Caco-2 (cell line): ENCODE data around the gene MAP7D3. TPM values are rescaled to one million over a fixed set of nuclear protein-coding genes. Genes with fewer than 3 reads are reported as not detected.

Source experiments
- BruUV-seq: library from RNA; stranded (reverse); fragments of 400-500 nt; replicated peaks from 2 replicates; lab custom pipeline; 2021; lab: Mats Ljungman, UMichigan
- CTCF ChIA-PET: fragments of 300-600 bp; sonication (Branson Sonifier 250); formaldehyde crosslinking; loops from one replicate; lab custom pipeline; 2022; ENCODE audit warnings: antibody characterized with exemption; lab: Charles Lee
- POLR2A ChIA-PET: fragments of 300-600 bp; sonication (Branson Sonifier 250); formaldehyde crosslinking; loops from one replicate; lab custom pipeline; 2022; ENCODE audit warnings: antibody characterized with exemption; lab: Charles Lee
- DNase-seq, 2 experiments: peaks; one replicate each; pipeline versions ENCODE4 v3.0.0 to v3.0.0-alpha.2; 2020 to 2022
- H3K27me3 ChIP-seq: replicated peaks from 2 replicates; pipeline ENCODE4 v1.6.0; 2011; ENCODE audit warnings: low read length; ENCODE audit not compliant: control insufficient read depth, insufficient read depth
- H3K36me3 ChIP-seq: 2 replicates; pipeline ENCODE4 v1.5.1; 2011; ENCODE audit warnings: low read length; ENCODE audit not compliant: control insufficient read depth, insufficient read depth
- H3K4me1 ChIP-seq: fragments of 250-450 bp; sonication (Bioruptor Pico); 2 replicates; pipeline ENCODE4 v1.5.1; 2020; ENCODE audit warnings: mild to moderate bottlenecking
- H3K4me3 ChIP-seq: 2 replicates; pipeline ENCODE4 v1.5.1; 2011; ENCODE audit warnings: low read depth, mild to moderate bottlenecking, control low read depth, low read length
- H3K9me3 ChIP-seq: fragments of 250-450 bp; sonication (Bioruptor Pico); 2 replicates; pipeline ENCODE4 v1.5.1; 2020; ENCODE audit warnings: mild to moderate bottlenecking, moderate library complexity
- H3K27ac Mint-ChIP-seq: one replicate; pipeline ENCODE4 v1.8.0; 2022; ENCODE audit warnings: mixed read lengths; ENCODE audit not compliant: unreplicated experiment
- H3K27me3 Mint-ChIP-seq: one replicate; pipeline ENCODE4 v1.8.0; 2022; ENCODE audit warnings: mixed read lengths; ENCODE audit not compliant: insufficient read depth, unreplicated experiment
- H3K36me3 Mint-ChIP-seq: one replicate; pipeline ENCODE4 v1.8.0; 2022; ENCODE audit warnings: mild to moderate bottlenecking, mixed read lengths; ENCODE audit not compliant: insufficient read depth, unreplicated experiment
- H3K4me1 Mint-ChIP-seq: one replicate; pipeline ENCODE4 v1.8.0; 2022; ENCODE audit warnings: low read depth, mixed read lengths; ENCODE audit not compliant: unreplicated experiment
- H3K4me3 Mint-ChIP-seq: one replicate; pipeline ENCODE4 v1.8.0; 2022; ENCODE audit warnings: mild to moderate bottlenecking, moderate library complexity, mixed read lengths; ENCODE audit not compliant: unreplicated experiment
- H3K9me3 Mint-ChIP-seq: one replicate; pipeline ENCODE4 v1.8.0; 2022; ENCODE audit warnings: mixed read lengths; ENCODE audit not compliant: unreplicated experiment
- intact Hi-C: fragments of 100-400 bp; cut with micrococcal nuclease; formaldehyde crosslinking; loops from one replicate; pipeline ENCODE4 v1.10.0; 2022; ENCODE audit not compliant: unreplicated experiment
- total RNA-seq: library from RNA; stranded (reverse); gene quantifications from 2 replicates; pipeline ENCODE4 v1.2.3, GENCODE V29; 2022
- TF ChIP-seq, protein P1 (sequence below), 2 experiments: fragments of 200-600 bp in 1 of 2; IDR thresholded peaks; 1 replicate in 1 of 2; 2 replicates in 1 of 2; pipeline versions ENCODE4 v1.5.1 to v1.8.0; 2011 to 2022; ENCODE audit warnings: antibody characterized with exemption in 1 of 2, control low read depth in 1 of 2, inconsistent platforms in 1 of 2, low read depth in 1 of 2, low read length in 1 of 2, mild to moderate bottlenecking in 1 of 2, moderate library complexity in 1 of 2; ENCODE audit not compliant: insufficient read depth in 1 of 2, severe bottlenecking in 1 of 2, unreplicated experiment in 1 of 2

Gene MAP7D3
- total RNA-seq, 1 experiment from 2014 or later: 6.0 TPM

DNA sequence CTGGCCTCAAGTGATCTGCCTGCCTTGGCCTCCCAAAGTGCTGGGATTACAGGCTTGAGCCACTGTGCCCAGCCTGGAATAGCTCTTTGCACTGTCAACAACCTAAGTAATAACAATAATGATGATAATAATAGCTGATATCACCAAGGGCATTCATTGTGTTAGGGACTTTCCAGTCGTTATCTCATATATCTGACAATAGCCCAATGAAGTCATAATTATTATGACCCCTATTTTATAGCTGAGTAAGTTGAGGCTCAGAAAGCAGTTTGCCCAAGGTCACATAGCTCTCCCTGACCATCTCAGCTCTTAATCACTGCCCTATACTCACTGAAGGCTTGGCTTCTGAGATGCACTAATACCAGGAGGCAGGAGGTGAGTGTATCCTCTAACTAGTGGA, 18.7 kb upstream of the MAP7D3 start:
- intact Hi-C loops: loop anchor here (10.0 kb wide), 1 partner anchor 65 kb away; no protein-coding TSS in a partner anchor
- no TSS peak for BruUV-seq

DNA sequence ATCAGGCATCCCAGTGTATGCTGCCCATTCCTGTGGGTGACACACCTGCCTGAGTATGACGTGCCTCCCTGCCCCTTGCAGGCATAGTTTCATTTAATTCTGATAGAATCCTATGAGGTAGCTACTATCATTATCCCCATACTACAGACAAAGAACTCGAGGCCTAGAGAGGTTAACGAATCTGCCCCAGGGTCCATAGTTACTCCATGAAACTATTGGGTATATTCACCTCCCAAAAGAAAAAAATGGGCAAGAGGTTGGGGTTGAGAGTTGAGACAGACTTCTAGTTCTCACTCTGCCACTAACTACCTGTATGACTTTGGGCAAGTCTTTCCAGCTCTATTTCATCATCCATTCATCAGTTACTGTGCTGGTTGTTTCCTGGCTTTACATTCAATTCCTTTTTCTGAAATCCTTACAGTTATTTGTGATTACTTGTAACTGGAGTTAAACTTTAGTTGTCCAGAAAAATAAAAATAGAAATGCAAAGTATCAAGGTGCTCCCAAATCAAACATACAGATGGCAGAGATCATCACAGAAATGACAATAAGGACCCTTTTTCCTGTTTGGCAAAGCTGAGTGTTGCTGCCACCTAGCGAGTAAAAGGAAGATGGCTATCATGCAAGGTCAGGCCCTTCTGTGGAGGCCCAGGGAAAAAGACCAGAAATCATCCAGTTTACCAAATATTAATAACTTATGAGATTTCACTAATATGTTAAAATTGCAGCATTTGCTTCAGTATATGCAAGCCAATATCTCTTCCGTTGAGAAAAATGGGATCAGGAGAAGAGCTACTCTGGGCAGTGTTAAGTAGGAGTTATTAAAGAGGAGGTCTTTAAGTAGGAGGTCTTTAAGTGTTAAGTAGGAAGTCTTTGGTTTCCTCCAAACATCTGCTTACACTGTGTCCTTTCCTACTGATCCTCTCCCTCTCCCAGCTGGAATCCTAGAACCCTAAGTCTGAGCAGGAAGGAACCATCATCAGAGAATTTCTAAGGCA, 17.1 kb upstream of the MAP7D3 start:
- H3K27ac Mint-ChIP-seq: no peak overlapping the region
- Histone ChIP-seq H3K4me1 (no peaks in the 10 kb centered on the region), H3K27me3 (no peaks in the 10 kb centered on the region), H3K9me3 (no peaks in the 10 kb centered on the region), H3K36me3 (no peaks in the 10 kb centered on the region), H3K4me3 (no peak overlapping the region)
- BruUV-seq: no TSS peak
- TF ChIP-seq, protein P1, sequence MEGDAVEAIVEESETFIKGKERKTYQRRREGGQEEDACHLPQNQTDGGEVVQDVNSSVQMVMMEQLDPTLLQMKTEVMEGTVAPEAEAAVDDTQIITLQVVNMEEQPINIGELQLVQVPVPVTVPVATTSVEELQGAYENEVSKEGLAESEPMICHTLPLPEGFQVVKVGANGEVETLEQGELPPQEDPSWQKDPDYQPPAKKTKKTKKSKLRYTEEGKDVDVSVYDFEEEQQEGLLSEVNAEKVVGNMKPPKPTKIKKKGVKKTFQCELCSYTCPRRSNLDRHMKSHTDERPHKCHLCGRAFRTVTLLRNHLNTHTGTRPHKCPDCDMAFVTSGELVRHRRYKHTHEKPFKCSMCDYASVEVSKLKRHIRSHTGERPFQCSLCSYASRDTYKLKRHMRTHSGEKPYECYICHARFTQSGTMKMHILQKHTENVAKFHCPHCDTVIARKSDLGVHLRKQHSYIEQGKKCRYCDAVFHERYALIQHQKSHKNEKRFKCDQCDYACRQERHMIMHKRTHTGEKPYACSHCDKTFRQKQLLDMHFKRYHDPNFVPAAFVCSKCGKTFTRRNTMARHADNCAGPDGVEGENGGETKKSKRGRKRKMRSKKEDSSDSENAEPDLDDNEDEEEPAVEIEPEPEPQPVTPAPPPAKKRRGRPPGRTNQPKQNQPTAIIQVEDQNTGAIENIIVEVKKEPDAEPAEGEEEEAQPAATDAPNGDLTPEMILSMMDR (IDR thresholded peaks at IDR 0.05; ENCODE audit: insufficient read depth in 1 of 2, low read depth in 1 of 2, low read length in 1 of 2, severe bottlenecking in 1 of 2, unreplicated experiment in 1 of 2): peak; percentile 55 to 64
- H3K27me3 Mint-ChIP-seq: no peaks in the 10 kb centered on the region
- POLR2A ChIA-PET: no interaction called here
- H3K4me3 Mint-ChIP-seq: no peak overlapping the region
- no peaks in the 10 kb centered on the region for H3K36me3 Mint-ChIP-seq
- no peaks in the 10 kb centered on the region for H3K4me1 Mint-ChIP-seq
- CTCF ChIA-PET: interaction anchor here (0.6 to 1.7 kb wide), 2 partner anchors 240 to 426 kb away, joined by 4 to 6 read pairs; no protein-coding TSS in a partner anchor
- intact Hi-C loops: loop anchor here (1.0 to 10.0 kb wide), 5 partner anchors 64 to 426 kb away; no protein-coding TSS in a partner anchor
- DNase-seq: peak in 1 of 2 experiments; percentile 22
- H3K9me3 Mint-ChIP-seq: no peaks in the 10 kb centered on the region

More for the DNA sequence above, 18.7 kb upstream of the MAP7D3 start:
- DNase-seq: no peak
- POLR2A ChIA-PET: no interaction called here
- Histone ChIP-seq H3K4me1 (no peaks in the 10 kb centered on the region), H3K9me3 (no peaks in the 10 kb centered on the region), H3K27me3 (no peaks in the 10 kb centered on the region), H3K4me3 (no peak overlapping the region), H3K36me3 (no peaks in the 10 kb centered on the region)
- H3K27ac Mint-ChIP-seq: no peak overlapping the region
- CTCF ChIA-PET: interaction anchor here (0.7 kb wide), 1 partner anchor 16 kb away, joined by 5 read pairs; no protein-coding TSS in a partner anchor
- H3K4me3 Mint-ChIP-seq: no peak overlapping the region
- no peaks in the 10 kb centered on the region for H3K4me1 Mint-ChIP-seq
- no peaks in the 10 kb centered on the region for H3K9me3 Mint-ChIP-seq
- TF ChIP-seq, protein P1 (IDR thresholded peaks at IDR 0.05; ENCODE audit: insufficient read depth in 1 of 2, low read depth in 1 of 2, low read length in 1 of 2, severe bottlenecking in 1 of 2, unreplicated experiment in 1 of 2): no peak
- no peaks in the 10 kb centered on the region for H3K36me3 Mint-ChIP-seq
- no peaks in the 10 kb centered on the region for H3K27me3 Mint-ChIP-seq

DNA sequence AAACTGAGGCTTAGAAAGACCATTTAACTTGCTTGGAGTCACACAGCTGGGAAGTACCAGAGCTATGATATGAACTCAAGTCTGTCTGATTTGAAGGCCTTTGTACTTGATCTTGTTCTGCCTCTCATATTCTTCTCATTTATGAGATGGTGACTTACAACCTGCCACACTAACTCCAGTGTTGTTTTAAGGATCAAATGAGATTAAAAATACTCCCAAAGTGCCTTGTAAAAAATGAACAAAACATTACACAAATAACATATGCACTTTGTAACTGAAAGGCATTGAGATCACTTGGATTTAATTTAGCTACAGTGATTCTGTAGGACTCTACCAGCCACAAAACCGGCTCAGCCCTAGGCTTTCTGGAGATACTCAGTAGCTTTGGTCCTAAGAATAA, 15.6 kb upstream of the MAP7D3 start:
- no peak overlapping the region for H3K4me3 Mint-ChIP-seq
- no peaks in the 10 kb centered on the region for H3K4me1 Mint-ChIP-seq
- ChIA-PET CTCF (no interaction called here), POLR2A (no interaction called here)
- no TSS peak for BruUV-seq
- H3K36me3 Mint-ChIP-seq: no peaks in the 10 kb centered on the region
- no peak overlapping the region for H3K27ac Mint-ChIP-seq
- Histone ChIP-seq H3K36me3 (no peaks in the 10 kb centered on the region), H3K4me1 (no peaks in the 10 kb centered on the region), H3K9me3 (no peaks in the 10 kb centered on the region), H3K4me3 (no peak overlapping the region), H3K27me3 (no peaks in the 10 kb centered on the region)
- intact Hi-C loops: loop anchor here (10.0 kb wide), 1 partner anchor 62 kb away; no protein-coding TSS in a partner anchor
- no peaks in the 10 kb centered on the region for H3K9me3 Mint-ChIP-seq
- no peak for DNase-seq
- no peaks in the 10 kb centered on the region for H3K27me3 Mint-ChIP-seq
- TF ChIP-seq, protein P1 (IDR thresholded peaks at IDR 0.05; ENCODE audit: insufficient read depth in 1 of 2, low read depth in 1 of 2, low read length in 1 of 2, severe bottlenecking in 1 of 2, unreplicated experiment in 1 of 2): no peak
